Esophagus squamous epithelium (tissue), 5 donors: ENCODE data around the gene CDK13. TPM values are rescaled to one million over a fixed set of nuclear protein-coding genes. Genes with fewer than 3 reads are reported as not detected.

ENCODE experiments used
- DNase-seq: peaks from one replicate; lab custom pipeline; 2025; lab: John Stamatoyannopoulos, UW
- H3K27ac ChIP-seq, 4 donors: fragments of 200-600 bp; sonication (generic); one replicate each; pipeline ENCODE4 v1.5.1; 2016 to 2019; ENCODE audit warnings: mild to moderate bottlenecking in 1 of 4
- H3K27me3 ChIP-seq, 4 donors: fragments of 200-600 bp; sonication (generic); 1 replicate in 3 of 4; 2 replicates in 1 of 4; pipeline versions ENCODE4 v1.5.1 to v1.6.0; 2017 to 2021; ENCODE audit warnings: antibody characterized with exemption in 1 of 4
- H3K36me3 ChIP-seq, 3 donors: fragments of 200-600 bp; sonication (generic); one replicate each; pipeline ENCODE4 v1.5.1; 2016 to 2019
- H3K4me1 ChIP-seq, 3 donors: fragments of 200-600 bp; sonication (generic); one replicate each; pipeline ENCODE4 v1.5.1; 2017 to 2019
- H3K4me3 ChIP-seq, 4 donors: fragments of 200-600 bp; sonication (generic); 1 replicate in 3 of 4; 2 replicates in 1 of 4; pipeline ENCODE4 v1.5.1; 2016 to 2019; ENCODE audit warnings: mild to moderate bottlenecking in 2 of 4, moderate library complexity in 1 of 4
- H3K9me3 ChIP-seq, 3 donors: fragments of 200-600 bp; sonication (generic); one replicate each; pipeline ENCODE4 v1.5.1; 2016 to 2019
- CTCF ChIP-seq, 6 experiments: fragments of 450-650 bp in 4 of 6; fragments of 200-600 bp in 2 of 6; sonication (generic) in 2 of 6; IDR thresholded peaks; one replicate each; pipeline ENCODE4 v1.5.1; 2016 to 2019; ENCODE audit warnings: antibody characterized with exemption in 6 of 6, mild to moderate bottlenecking in 4 of 6, moderate library complexity in 4 of 6
- POLR2A ChIP-seq, 4 donors: fragments of 450-650 bp; IDR thresholded peaks; one replicate each; pipeline ENCODE4 v1.6.1; 2017; ENCODE audit warnings: antibody characterized with exemption in 4 of 4, mild to moderate bottlenecking in 4 of 4, moderate library complexity in 3 of 4
- WGBS, 2 donors: methylation state at CpG; one replicate each; pipeline ENCODE4 v1.1.5; 2018; 5-methylcytosine and 5-hydroxymethylcytosine counted together
- intact Hi-C: fragments of 100-400 bp; cut with DNase I; formaldehyde crosslinking; loops from one replicate; pipeline ENCODE4 v1.15.0; 2022
- total RNA-seq, 4 donors: library from RNA; depleted of rRNA; stranded (reverse); fragments of >200 nt; gene quantifications; one replicate each; pipeline ENCODE4 v1.1.0, GENCODE V29; 2016
- donor health status: DM: yes; HTN: yes; CAD: no.

CDK13 gene
- total RNA-seq, 4 donors from 2014 or later, result 46.0 to 99.8 (median 66.0) TPM

- no peaks in the 10 kb centered on the region for H3K27me3 ChIP-seq
- H3K27ac ChIP-seq, result no peak overlapping the region
- DNase-seq, result no peak
- no peak overlapping the region for H3K4me3 ChIP-seq
- no peaks in the 10 kb centered on the region for H3K9me3 ChIP-seq
- WGBS, 2 donors, result 98 to 100% methylated on average over 3 of the region's 3 CpGs
- H3K36me3 ChIP-seq, result peaks cover 0 to 64% (median 0%) of the 10 kb centered on the region in 3 donors
- intact Hi-C loops, result no loop called here
- no peak for TF ChIP-seq POLR2A (IDR thresholded peaks at IDR 0.05)
- no peak for TF ChIP-seq CTCF (IDR thresholded peaks at IDR 0.05)
- no peaks in the 10 kb centered on the region for H3K4me1 ChIP-seq
Observed at GRCh38 chr7:40024841-40025240, 74.8 kb downstream of the CDK13 start.

- intact Hi-C loops, result no loop called here
- TF ChIP-seq CTCF (IDR thresholded peaks at IDR 0.05) (no peak), POLR2A (IDR thresholded peaks at IDR 0.05) (no peak)
- Histone ChIP-seq H3K4me1 (no peaks in the 10 kb centered on the region), H3K9me3 (no peaks in the 10 kb centered on the region), H3K27ac (no peak overlapping the region), H3K4me3 (no peak overlapping the region), H3K36me3 (peaks cover 0 to 70% (median 0%) of the 10 kb centered on the region in 3 donors), H3K27me3 (no peaks in the 10 kb centered on the region)
- WGBS, 2 donors, result 89 to 95% methylated on average over 4 of the region's 4 CpGs
- no peak for DNase-seq
Observed at GRCh38 chr7:40027545-40027944, 77.5 kb downstream of the CDK13 start.

GRCh38 chr7:40033826-40034225, 83.8 kb downstream of the CDK13 start:
- Histone ChIP-seq H3K4me3 (no peak overlapping the region), H3K36me3 (peaks cover 0 to 55% (median 0%) of the 10 kb centered on the region in 3 donors), H3K27me3 (no peaks in the 10 kb centered on the region), H3K27ac (no peak overlapping the region), H3K9me3 (no peaks in the 10 kb centered on the region), H3K4me1 (no peaks in the 10 kb centered on the region)
- no peak for TF ChIP-seq POLR2A (IDR thresholded peaks at IDR 0.05)
- no peak for TF ChIP-seq CTCF (IDR thresholded peaks at IDR 0.05)
- no peak for DNase-seq
- intact Hi-C loops, result no loop called here
- 75 to 80% methylated on average over 1 of the region's 1 CpG for WGBS, 2 donors

- WGBS, 2 donors, result 85 to 95% methylated on average over 2 of the region's 2 CpGs
Observed at GRCh38 chr7:40041456-40041855, 91.4 kb downstream of the CDK13 start.

GRCh38 chr7:40043164-40043563, 93.1 kb downstream of the CDK13 start:
- H3K4me1 ChIP-seq, result no peaks in the 10 kb centered on the region
- no peak overlapping the region for H3K27ac ChIP-seq
- 89 to 100% methylated on average over 2 of the region's 2 CpGs for WGBS, 2 donors
- intact Hi-C loops, result no loop called here
- no peak overlapping the region for H3K4me3 ChIP-seq
- no peak for DNase-seq
- H3K27me3 ChIP-seq, result no peaks in the 10 kb centered on the region
- no peak for TF ChIP-seq CTCF (IDR thresholded peaks at IDR 0.05)
- no peak for TF ChIP-seq POLR2A (IDR thresholded peaks at IDR 0.05)
- H3K9me3 ChIP-seq, result no peaks in the 10 kb centered on the region
- H3K36me3 ChIP-seq, result peaks cover 0 to 68% (median 0%) of the 10 kb centered on the region in 3 donors

More at GRCh38 chr7:40041456-40041855, 91.4 kb downstream of the CDK13 start:
- Histone ChIP-seq H3K36me3 (peaks cover 0 to 66% (median 0%) of the 10 kb centered on the region in 3 donors), H3K27me3 (no peaks in the 10 kb centered on the region), H3K4me3 (no peak overlapping the region), H3K27ac (no peak overlapping the region), H3K9me3 (no peaks in the 10 kb centered on the region), H3K4me1 (no peaks in the 10 kb centered on the region)
- no peak for DNase-seq
- intact Hi-C loops, result no loop called here
- TF ChIP-seq POLR2A (IDR thresholded peaks at IDR 0.05) (no peak), CTCF (IDR thresholded peaks at IDR 0.05) (no peak)
